Activated naive CD4-positive, alpha-beta T cell treated with anti-CD3 and anti-CD28 coated beads, Interleukin-2, amount 50 U/mL, for 72 hours (primary cell): Measurements from ENCODE around the gene MRPS16. TPM values are rescaled to one million over a fixed set of nuclear protein-coding genes. Genes with fewer than 3 reads are reported as not detected.

ENCODE experiments used
- ATAC-seq, 2 donors: fragments of 150-1000 bp; cut with Tn5 transposase; 2 replicates each; pipeline ENCODE4 v1.10.0; 2021; ENCODE audit warnings: mild to moderate bottlenecking in 2 of 2, moderate library complexity in 2 of 2
- DNase-seq, 2 donors: peaks; one replicate each; pipeline ENCODE4 v3.0.0; 2021 to 2022; ENCODE audit warnings: low spot score in 2 of 2
- H3K27ac Mint-ChIP-seq, 2 donors: one replicate each; pipeline ENCODE4 v1.8.0; 2022; ENCODE audit warnings: mild to moderate bottlenecking in 2 of 2, mixed read lengths in 2 of 2
- H3K36me3 Mint-ChIP-seq, 2 donors: one replicate each; pipeline ENCODE4 v1.8.0; 2022; ENCODE audit warnings: mixed read lengths in 2 of 2
- H3K9me3 Mint-ChIP-seq, 2 donors: one replicate each; pipeline ENCODE4 v1.8.0; 2022; ENCODE audit warnings: mixed read lengths in 2 of 2
- total RNA-seq, 2 donors: library from RNA; stranded (reverse); gene quantifications; one replicate each; pipeline ENCODE4 v1.2.3, GENCODE V29; 2022

MRPS16 gene
- total RNA-seq, 2 donors from 2014 or later = 99.4 to 125 TPM

- DNase-seq (no peak), ATAC-seq (no peak)
- Mint-ChIP-seq H3K36me3 (peaks cover 66 to 68% of the 10 kb centered on the region in 2 donors), H3K9me3 (no peaks in the 10 kb centered on the region), H3K27ac (peak overlapping the region; percentile 90 to 97)
Observed at GRCh38 chr10:73247509-73248258, 4.8 kb downstream of the MRPS16 start.

- peak; percentile 90 to 95 for ATAC-seq
- Mint-ChIP-seq H3K9me3 (no peaks in the 10 kb centered on the region), H3K27ac (peak within 1 kb of the TSS; percentile 97 to 98), H3K36me3 (peaks cover 58 to 64% of the 10 kb centered on the region in 2 donors)
- peak; percentile 98 to 99 for DNase-seq
Observed at GRCh38 chr10:73246646-73247508, 5.6 kb downstream of the MRPS16 start, which contains the start of gene DNAJC9. DNAJC9 (minus strand) TSS chr10:73247255; CDS start chr10:73247189, 66 bp downstream.

GRCh38 chr10:73246322-73246645 lies 6.2 kb downstream of the MRPS16 start:
- no peak for ATAC-seq
- no peak for DNase-seq
- H3K36me3 Mint-ChIP-seq = peaks cover 56 to 61% of the 10 kb centered on the region in 2 donors
- peak overlapping the region; percentile 97 to 98 for H3K27ac Mint-ChIP-seq
- no peaks in the 10 kb centered on the region for H3K9me3 Mint-ChIP-seq

GRCh38 chr10:73244866-73245477 lies 7.5 kb downstream of the MRPS16 start:
- H3K36me3 Mint-ChIP-seq = peaks cover 51 to 65% of the 10 kb centered on the region in 2 donors
- no peaks in the 10 kb centered on the region for H3K9me3 Mint-ChIP-seq
- DNase-seq (no peak), ATAC-seq (no peak)
- H3K27ac Mint-ChIP-seq = peak overlapping the region; percentile 41 to 62

GRCh38 chr10:73239908-73240307 lies 12.5 kb downstream of the MRPS16 start:
- DNase-seq = no peak
- ATAC-seq = no peak
- Mint-ChIP-seq H3K36me3 (peaks cover 28 to 32% of the 10 kb centered on the region in 2 donors), H3K27ac (no peak overlapping the region), H3K9me3 (no peaks in the 10 kb centered on the region)

- ATAC-seq (no peak), DNase-seq (no peak)
- Mint-ChIP-seq H3K9me3 (no peaks in the 10 kb centered on the region), H3K27ac (no peak overlapping the region), H3K36me3 (peaks cover 20 to 23% of the 10 kb centered on the region in 2 donors)
Observed at GRCh38 chr10:73238990-73239566, 13.4 kb downstream of the MRPS16 start.

GRCh38 chr10:73234695-73235094 lies 17.7 kb downstream of the MRPS16 start:
- no peak for DNase-seq
- ATAC-seq = no peak
- peak overlapping the region in 1 of 2 donors; percentile 0 for H3K27ac Mint-ChIP-seq
- no peaks in the 10 kb centered on the region for H3K36me3 Mint-ChIP-seq
- no peaks in the 10 kb centered on the region for H3K9me3 Mint-ChIP-seq

GRCh38 chr10:73233883-73234282 lies 18.6 kb downstream of the MRPS16 start:
- DNase-seq (no peak), ATAC-seq (no peak)
- Mint-ChIP-seq H3K9me3 (no peaks in the 10 kb centered on the region), H3K27ac (peak overlapping the region; percentile 0 to 2), H3K36me3 (no peaks in the 10 kb centered on the region)

- peak overlapping the region in 1 of 2 donors; percentile 8 for H3K27ac Mint-ChIP-seq
- ATAC-seq = no peak
- no peak for DNase-seq
Observed at GRCh38 chr10:73232887-73233286, 19.6 kb downstream of the MRPS16 start.

GRCh38 chr10:73229567-73229966 lies 22.9 kb downstream of the MRPS16 start:
- Mint-ChIP-seq H3K9me3 (no peaks in the 10 kb centered on the region), H3K27ac (no peak overlapping the region), H3K36me3 (no peaks in the 10 kb centered on the region)
- ATAC-seq = no peak
- DNase-seq = no peak

More at GRCh38 chr10:73232887-73233286, 19.6 kb downstream of the MRPS16 start:
- H3K36me3 Mint-ChIP-seq = no peaks in the 10 kb centered on the region
- no peaks in the 10 kb centered on the region for H3K9me3 Mint-ChIP-seq

- ATAC-seq (no peak), DNase-seq (no peak)
- Mint-ChIP-seq H3K36me3 (no peaks in the 10 kb centered on the region), H3K9me3 (no peaks in the 10 kb centered on the region), H3K27ac (no peak overlapping the region)
Observed at GRCh38 chr10:73228247-73228646, 24.2 kb downstream of the MRPS16 start.

GRCh38 chr10:73226663-73227062 lies 25.8 kb downstream of the MRPS16 start:
- H3K36me3 Mint-ChIP-seq = no peaks in the 10 kb centered on the region
- H3K27ac Mint-ChIP-seq = no peak overlapping the region
- ATAC-seq (no peak), DNase-seq (no peak)
- no peaks in the 10 kb centered on the region for H3K9me3 Mint-ChIP-seq

GRCh38 chr10:73225518-73225917 lies 26.9 kb downstream of the MRPS16 start:
- DNase-seq = no peak
- Mint-ChIP-seq H3K36me3 (no peaks in the 10 kb centered on the region), H3K9me3 (no peaks in the 10 kb centered on the region), H3K27ac (no peak overlapping the region)
- ATAC-seq = peak; percentile 48 to 82

GRCh38 chr10:73220989-73221388 lies 31.5 kb downstream of the MRPS16 start:
- no peak for ATAC-seq
- H3K36me3 Mint-ChIP-seq = peaks cover 11 to 12% of the 10 kb centered on the region in 2 donors
- no peaks in the 10 kb centered on the region for H3K9me3 Mint-ChIP-seq
- no peak for DNase-seq
- no peak overlapping the region for H3K27ac Mint-ChIP-seq

- peaks cover 16% of the 10 kb centered on the region in 2 donors for H3K36me3 Mint-ChIP-seq
- ATAC-seq = no peak
- no peak for DNase-seq
- no peaks in the 10 kb centered on the region for H3K9me3 Mint-ChIP-seq
- H3K27ac Mint-ChIP-seq = no peak overlapping the region
Observed at GRCh38 chr10:73219384-73219783, 33.1 kb downstream of the MRPS16 start.

GRCh38 chr10:73218431-73219191 lies 33.8 kb downstream of the MRPS16 start:
- Mint-ChIP-seq H3K9me3 (no peaks in the 10 kb centered on the region), H3K27ac (peak overlapping the region in 1 of 2 donors; percentile 22), H3K36me3 (peaks cover 16 to 21% of the 10 kb centered on the region in 2 donors)
- no peak for ATAC-seq
- DNase-seq = no peak
